PC-9 (cell line): ENCODE measurements around the gene TSHZ3.

Experiments
- EZH2 ChIP-seq: fragments of 200-600 bp; sonication (generic); IDR thresholded peaks from 2 replicates; pipeline ENCODE4 v1.8.0; 2017; ENCODE audit warnings: antibody characterized with exemption, low read depth
- TF ChIP-seq, protein P1 (sequence below): fragments of 200-600 bp; sonication (generic); conservative IDR thresholded peaks from 2 replicates; pipeline ENCODE4 v1.6.1; 2017; ENCODE audit warnings: mixed run types, antibody characterized with exemption, mild to moderate bottlenecking, moderate library complexity

DNA sequence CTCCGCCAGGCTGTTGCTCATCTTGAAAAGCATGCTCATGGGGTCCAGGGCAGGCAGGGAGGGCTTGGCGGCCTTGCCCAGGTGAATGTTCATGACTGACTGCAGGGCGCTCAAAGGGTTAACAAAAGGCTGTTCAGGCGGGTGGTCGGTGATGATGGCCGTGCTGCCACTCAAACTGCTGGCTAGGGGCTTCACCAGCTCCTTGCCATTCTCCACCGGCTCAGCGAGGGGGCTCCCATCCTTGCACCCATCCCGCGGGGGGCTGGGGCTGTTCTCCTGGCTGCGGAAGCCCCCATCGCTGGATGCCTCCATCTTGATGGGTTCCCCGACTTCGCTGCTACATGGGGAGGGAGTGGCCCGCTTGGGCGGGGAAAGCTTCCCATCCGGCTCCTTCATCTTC, 71.7 kb downstream of the TSHZ3 start:
- TF ChIP-seq, protein P1, sequence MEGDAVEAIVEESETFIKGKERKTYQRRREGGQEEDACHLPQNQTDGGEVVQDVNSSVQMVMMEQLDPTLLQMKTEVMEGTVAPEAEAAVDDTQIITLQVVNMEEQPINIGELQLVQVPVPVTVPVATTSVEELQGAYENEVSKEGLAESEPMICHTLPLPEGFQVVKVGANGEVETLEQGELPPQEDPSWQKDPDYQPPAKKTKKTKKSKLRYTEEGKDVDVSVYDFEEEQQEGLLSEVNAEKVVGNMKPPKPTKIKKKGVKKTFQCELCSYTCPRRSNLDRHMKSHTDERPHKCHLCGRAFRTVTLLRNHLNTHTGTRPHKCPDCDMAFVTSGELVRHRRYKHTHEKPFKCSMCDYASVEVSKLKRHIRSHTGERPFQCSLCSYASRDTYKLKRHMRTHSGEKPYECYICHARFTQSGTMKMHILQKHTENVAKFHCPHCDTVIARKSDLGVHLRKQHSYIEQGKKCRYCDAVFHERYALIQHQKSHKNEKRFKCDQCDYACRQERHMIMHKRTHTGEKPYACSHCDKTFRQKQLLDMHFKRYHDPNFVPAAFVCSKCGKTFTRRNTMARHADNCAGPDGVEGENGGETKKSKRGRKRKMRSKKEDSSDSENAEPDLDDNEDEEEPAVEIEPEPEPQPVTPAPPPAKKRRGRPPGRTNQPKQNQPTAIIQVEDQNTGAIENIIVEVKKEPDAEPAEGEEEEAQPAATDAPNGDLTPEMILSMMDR = no peak
- TF ChIP-seq EZH2 = no peak
